HL-60 (cell line): ENCODE results near the gene ERBB4.

ENCODE experiments used
- DNase-seq, 2 experiments: peaks; one replicate each; pipeline ENCODE4 v3.0.0-alpha.2; 2010 to 2020; ENCODE audit warnings: low read depth in 1 of 2, low spot score in 1 of 2
- H3K27ac ChIP-seq: fragments of 250-450 bp; sonication (Bioruptor Pico); replicated peaks from 2 replicates; pipeline ENCODE4 v1.5.1; 2020; ENCODE audit warnings: mild to moderate bottlenecking, moderate library complexity
- H3K27me3 ChIP-seq: fragments of 250-450 bp; sonication (Bioruptor Pico); 2 replicates; pipeline ENCODE4 v1.5.1; 2021; ENCODE audit warnings: mild to moderate bottlenecking, moderate library complexity; ENCODE audit not compliant: insufficient read depth, poor library complexity, severe bottlenecking
- H3K4me3 ChIP-seq: replicated peaks from 2 replicates; pipeline ENCODE4 v1.5.1; 2011; ENCODE audit warnings: mild to moderate bottlenecking, control low read depth, low read length; ENCODE audit not compliant: insufficient read depth
- GABPA ChIP-seq: IDR thresholded peaks from 2 replicates; pipeline ENCODE4 v1.6.1; 2012; ENCODE audit warnings: low read depth
- POLR2AphosphoS5 ChIP-seq: IDR thresholded peaks from 2 replicates; pipeline ENCODE4 v1.6.1; 2012; ENCODE audit warnings: low read depth
- SPI1 ChIP-seq: IDR thresholded peaks from 2 replicates; pipeline ENCODE4 v1.6.1; 2012; ENCODE audit warnings: low read depth, mild to moderate bottlenecking, borderline replicate concordance
- TF ChIP-seq, protein P1 (sequence below): IDR thresholded peaks from one replicate; pipeline ENCODE4 v1.5.1; 2011; ENCODE audit warnings: low read length, control low read depth, inconsistent platforms; ENCODE audit not compliant: insufficient read depth
- TF ChIP-seq, protein P2 (sequence below): IDR thresholded peaks from 2 replicates; pipeline ENCODE4 v1.6.1; 2012; ENCODE audit warnings: low read depth; ENCODE audit not compliant: insufficient replicate concordance

ERBB4 gene

DNA sequence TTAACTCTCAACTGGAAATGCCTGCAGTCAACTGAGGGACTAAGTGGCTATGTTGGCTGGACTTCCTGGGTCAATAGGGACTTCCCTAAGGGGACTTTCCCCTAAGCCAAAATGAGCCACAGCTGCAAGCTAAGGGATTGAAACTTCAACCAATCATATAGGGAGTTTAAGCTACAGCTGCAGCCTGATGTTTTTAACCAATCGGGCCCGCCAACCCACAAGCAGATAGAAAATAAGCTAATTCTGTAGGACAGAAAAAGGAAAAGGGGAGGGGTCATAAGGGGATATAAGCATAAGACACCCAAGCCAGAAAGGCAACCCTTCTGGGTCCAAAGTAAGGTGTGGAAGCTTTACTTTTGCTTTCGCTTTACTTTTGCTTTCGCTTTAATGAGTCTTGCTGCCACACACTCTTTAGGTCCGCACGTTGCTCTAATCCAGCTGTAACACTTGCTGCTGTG, 927.5 kb downstream of the ERBB4 start:
- no peak overlapping the region for H3K4me3 ChIP-seq
- H3K27ac ChIP-seq = no peak overlapping the region
- DNase-seq = no peak
- TF ChIP-seq, protein P1, sequence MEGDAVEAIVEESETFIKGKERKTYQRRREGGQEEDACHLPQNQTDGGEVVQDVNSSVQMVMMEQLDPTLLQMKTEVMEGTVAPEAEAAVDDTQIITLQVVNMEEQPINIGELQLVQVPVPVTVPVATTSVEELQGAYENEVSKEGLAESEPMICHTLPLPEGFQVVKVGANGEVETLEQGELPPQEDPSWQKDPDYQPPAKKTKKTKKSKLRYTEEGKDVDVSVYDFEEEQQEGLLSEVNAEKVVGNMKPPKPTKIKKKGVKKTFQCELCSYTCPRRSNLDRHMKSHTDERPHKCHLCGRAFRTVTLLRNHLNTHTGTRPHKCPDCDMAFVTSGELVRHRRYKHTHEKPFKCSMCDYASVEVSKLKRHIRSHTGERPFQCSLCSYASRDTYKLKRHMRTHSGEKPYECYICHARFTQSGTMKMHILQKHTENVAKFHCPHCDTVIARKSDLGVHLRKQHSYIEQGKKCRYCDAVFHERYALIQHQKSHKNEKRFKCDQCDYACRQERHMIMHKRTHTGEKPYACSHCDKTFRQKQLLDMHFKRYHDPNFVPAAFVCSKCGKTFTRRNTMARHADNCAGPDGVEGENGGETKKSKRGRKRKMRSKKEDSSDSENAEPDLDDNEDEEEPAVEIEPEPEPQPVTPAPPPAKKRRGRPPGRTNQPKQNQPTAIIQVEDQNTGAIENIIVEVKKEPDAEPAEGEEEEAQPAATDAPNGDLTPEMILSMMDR = no peak
- TF ChIP-seq SPI1 = no peak
- TF ChIP-seq GABPA = no peak
- no peak for TF ChIP-seq POLR2AphosphoS5
- TF ChIP-seq, protein P2, sequence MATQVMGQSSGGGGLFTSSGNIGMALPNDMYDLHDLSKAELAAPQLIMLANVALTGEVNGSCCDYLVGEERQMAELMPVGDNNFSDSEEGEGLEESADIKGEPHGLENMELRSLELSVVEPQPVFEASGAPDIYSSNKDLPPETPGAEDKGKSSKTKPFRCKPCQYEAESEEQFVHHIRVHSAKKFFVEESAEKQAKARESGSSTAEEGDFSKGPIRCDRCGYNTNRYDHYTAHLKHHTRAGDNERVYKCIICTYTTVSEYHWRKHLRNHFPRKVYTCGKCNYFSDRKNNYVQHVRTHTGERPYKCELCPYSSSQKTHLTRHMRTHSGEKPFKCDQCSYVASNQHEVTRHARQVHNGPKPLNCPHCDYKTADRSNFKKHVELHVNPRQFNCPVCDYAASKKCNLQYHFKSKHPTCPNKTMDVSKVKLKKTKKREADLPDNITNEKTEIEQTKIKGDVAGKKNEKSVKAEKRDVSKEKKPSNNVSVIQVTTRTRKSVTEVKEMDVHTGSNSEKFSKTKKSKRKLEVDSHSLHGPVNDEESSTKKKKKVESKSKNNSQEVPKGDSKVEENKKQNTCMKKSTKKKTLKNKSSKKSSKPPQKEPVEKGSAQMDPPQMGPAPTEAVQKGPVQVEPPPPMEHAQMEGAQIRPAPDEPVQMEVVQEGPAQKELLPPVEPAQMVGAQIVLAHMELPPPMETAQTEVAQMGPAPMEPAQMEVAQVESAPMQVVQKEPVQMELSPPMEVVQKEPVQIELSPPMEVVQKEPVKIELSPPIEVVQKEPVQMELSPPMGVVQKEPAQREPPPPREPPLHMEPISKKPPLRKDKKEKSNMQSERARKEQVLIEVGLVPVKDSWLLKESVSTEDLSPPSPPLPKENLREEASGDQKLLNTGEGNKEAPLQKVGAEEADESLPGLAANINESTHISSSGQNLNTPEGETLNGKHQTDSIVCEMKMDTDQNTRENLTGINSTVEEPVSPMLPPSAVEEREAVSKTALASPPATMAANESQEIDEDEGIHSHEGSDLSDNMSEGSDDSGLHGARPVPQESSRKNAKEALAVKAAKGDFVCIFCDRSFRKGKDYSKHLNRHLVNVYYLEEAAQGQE = no peak
- no peaks in the 10 kb centered on the region for H3K27me3 ChIP-seq

DNA sequence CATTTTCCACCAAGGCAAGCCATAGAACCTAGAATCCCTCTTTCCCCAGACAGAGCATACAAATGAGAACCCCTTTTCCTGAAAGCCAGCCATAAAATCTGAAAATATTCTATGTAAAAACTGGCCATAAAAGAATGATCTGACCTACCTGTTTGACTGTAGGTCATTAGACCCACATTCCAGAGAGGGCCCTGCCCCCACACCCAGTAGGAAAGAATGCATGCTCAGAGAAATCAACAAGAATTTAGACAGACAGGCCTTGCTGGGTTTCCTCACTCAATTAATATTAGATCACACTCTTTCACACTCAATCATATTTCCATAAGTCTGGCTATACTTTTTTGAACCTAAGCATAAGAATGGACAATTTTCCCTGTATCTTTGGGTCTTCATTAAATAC, 929.5 kb downstream of the ERBB4 start:
- no peak overlapping the region for H3K27ac ChIP-seq
- no peak for DNase-seq
- no peaks in the 10 kb centered on the region for H3K27me3 ChIP-seq
- H3K4me3 ChIP-seq = no peak overlapping the region
- no peak for TF ChIP-seq POLR2AphosphoS5
- TF ChIP-seq, protein P1 = no peak
- no peak for TF ChIP-seq GABPA
- TF ChIP-seq, protein P2 = no peak
- TF ChIP-seq SPI1 = no peak

DNA sequence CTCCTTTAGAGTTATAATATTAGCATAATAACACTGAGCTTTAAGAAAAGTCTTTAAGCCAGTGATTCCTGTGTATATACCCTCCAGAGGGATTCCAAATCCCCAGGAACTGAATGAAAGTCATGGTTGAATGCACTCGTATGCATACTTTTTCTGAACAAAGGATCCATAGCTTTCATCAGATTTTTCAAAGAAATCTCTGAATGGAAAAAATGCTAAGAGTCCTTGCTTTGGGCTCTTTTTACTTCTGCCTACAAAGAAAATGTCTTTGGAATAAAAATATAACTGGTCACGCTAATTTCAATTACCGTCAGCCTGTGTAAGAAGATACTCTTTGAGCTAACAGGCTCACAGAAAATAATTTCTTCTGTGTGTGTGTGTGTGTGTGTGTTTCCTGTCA, 939.5 kb downstream of the ERBB4 start:
- H3K27ac ChIP-seq = no peak overlapping the region
- DNase-seq = no peak
- no peak for TF ChIP-seq SPI1
- no peak for TF ChIP-seq GABPA
- TF ChIP-seq, protein P1 = no peak
- no peak for TF ChIP-seq POLR2AphosphoS5
- TF ChIP-seq, protein P2 = no peak
- H3K27me3 ChIP-seq = no peaks in the 10 kb centered on the region
- no peak overlapping the region for H3K4me3 ChIP-seq
